H9 (cell line): ENCODE data around the gene TBC1D9B. TPM values are rescaled to one million over a fixed set of nuclear protein-coding genes. Genes with fewer than 3 reads are reported as not detected.

Experiments used
- DNase-seq: peaks from one replicate; pipeline ENCODE4 v3.0.0-alpha.2; 2017
- H2AFZ ChIP-seq: one replicate; pipeline ENCODE4 v1.6.1; 2013; ENCODE audit warnings: mild to moderate bottlenecking, low read length, control low read depth, moderate library complexity
- H2AK5ac ChIP-seq: 2 replicates; pipeline ENCODE4 v1.6.1; 2013; ENCODE audit warnings: low read length, control low read depth, mixed read lengths; ENCODE audit not compliant: insufficient read length
- H2BK120ac ChIP-seq: one replicate; pipeline ENCODE4 v1.6.1; 2013; ENCODE audit warnings: low read depth, mild to moderate bottlenecking, low read length, control low read depth, inconsistent platforms; ENCODE audit not compliant: poor library complexity, severe bottlenecking
- H2BK12ac ChIP-seq: 2 replicates; pipeline ENCODE4 v1.6.1; 2013; ENCODE audit warnings: low read length, control low read depth, mixed read lengths, low read depth; ENCODE audit not compliant: insufficient read length
- H2BK15ac ChIP-seq: 2 replicates; pipeline ENCODE4 v1.6.1; 2013; ENCODE audit warnings: low read depth, low read length, control low read depth
- H2BK20ac ChIP-seq: one replicate; pipeline ENCODE4 v1.6.1; 2013; ENCODE audit warnings: low read depth, mild to moderate bottlenecking, low read length, control low read depth, inconsistent platforms; ENCODE audit not compliant: poor library complexity, severe bottlenecking
- H2BK5ac ChIP-seq: 2 replicates; pipeline ENCODE4 v1.6.1; 2013; ENCODE audit warnings: low read length, control low read depth, mixed read lengths; ENCODE audit not compliant: insufficient read length
- H3K14ac ChIP-seq: 2 replicates; pipeline ENCODE4 v1.6.1; 2013; ENCODE audit warnings: low read length, control low read depth; ENCODE audit not compliant: insufficient read depth
- H3K18ac ChIP-seq: 2 replicates; pipeline ENCODE4 v1.6.1; 2013; ENCODE audit warnings: low read depth, mild to moderate bottlenecking, mixed read lengths, low read length, control low read depth; ENCODE audit not compliant: insufficient read length
- H3K23ac ChIP-seq: 2 replicates; pipeline ENCODE4 v1.6.1; 2013; ENCODE audit warnings: low read length, control low read depth, mixed read lengths, low read depth; ENCODE audit not compliant: insufficient read length
- H3K23me2 ChIP-seq: 2 replicates; pipeline ENCODE4 v1.6.1; 2013; ENCODE audit warnings: low read depth, mild to moderate bottlenecking, mixed read lengths, low read length, control low read depth; ENCODE audit not compliant: insufficient read length, poor library complexity, severe bottlenecking
- H3K27ac ChIP-seq: 2 replicates; pipeline ENCODE4 v1.5.1; 2013; ENCODE audit warnings: low read length, control low read depth, mixed read lengths, low read depth; ENCODE audit not compliant: insufficient read length
- H3K27me3 ChIP-seq: 2 replicates; pipeline ENCODE4 v1.6.1; 2013; ENCODE audit warnings: low read length, control low read depth, inconsistent platforms; ENCODE audit not compliant: insufficient read depth
- H3K4ac ChIP-seq: 2 replicates; pipeline ENCODE4 v1.6.1; 2013; ENCODE audit warnings: low read depth, mild to moderate bottlenecking, control low read depth, inconsistent platforms, low read length, moderate library complexity
- H3K4me1 ChIP-seq: 2 replicates; pipeline ENCODE4 v1.6.1; 2013; ENCODE audit warnings: low read length, control low read depth, inconsistent platforms; ENCODE audit not compliant: insufficient read depth
- H3K4me2 ChIP-seq: 2 replicates; pipeline ENCODE4 v1.6.1; 2013; ENCODE audit warnings: low read length, control low read depth, mixed read lengths; ENCODE audit not compliant: insufficient read length, insufficient read depth
- H3K56ac ChIP-seq: 2 replicates; pipeline ENCODE4 v1.6.1; 2013; ENCODE audit warnings: low read depth, mild to moderate bottlenecking, mixed read lengths, low read length, control low read depth; ENCODE audit not compliant: insufficient read length
- H3K79me1 ChIP-seq: 2 replicates; pipeline ENCODE4 v1.6.1; 2013; ENCODE audit warnings: low read depth, mild to moderate bottlenecking, moderate library complexity, low read length, control low read depth, inconsistent platforms; ENCODE audit not compliant: insufficient read depth, poor library complexity, severe bottlenecking
- H3K79me2 ChIP-seq: 2 replicates; pipeline ENCODE4 v1.6.1; 2013; ENCODE audit warnings: low read length, control low read depth, inconsistent platforms; ENCODE audit not compliant: insufficient read depth
- H3K9ac ChIP-seq: 2 replicates; pipeline ENCODE4 v1.6.1; 2013; ENCODE audit warnings: low read length, control low read depth, mixed read lengths; ENCODE audit not compliant: insufficient read length; ENCODE audit errors: extremely low read depth
- H3K9me3 ChIP-seq: one replicate; pipeline ENCODE4 v1.6.1; 2013; ENCODE audit warnings: low read depth, low read length, inconsistent platforms; ENCODE audit not compliant: control insufficient read depth
- H3T11ph ChIP-seq: one replicate; pipeline ENCODE4 v1.6.1; 2013; ENCODE audit warnings: mild to moderate bottlenecking, low read length, control low read depth, inconsistent platforms
- H4K20me1 ChIP-seq: one replicate; pipeline ENCODE4 v1.6.1; 2013; ENCODE audit not compliant: control insufficient read depth, insufficient read length, insufficient read depth
- H4K5ac ChIP-seq: 2 replicates; pipeline ENCODE4 v1.6.1; 2013; ENCODE audit warnings: low read depth, mild to moderate bottlenecking, mixed read lengths, low read length, control low read depth; ENCODE audit not compliant: insufficient read length
- H4K8ac ChIP-seq: replicated peaks from 2 replicates; pipeline ENCODE4 v1.6.1; 2013; ENCODE audit warnings: low read length, control low read depth, mixed read lengths, low read depth; ENCODE audit not compliant: insufficient read length
- H4K91ac ChIP-seq: 2 replicates; pipeline ENCODE4 v1.6.1; 2013; ENCODE audit warnings: low read depth, mild to moderate bottlenecking, moderate library complexity, mixed read lengths, low read length, control low read depth; ENCODE audit not compliant: insufficient read length
- H3K27ac Mint-ChIP-seq, 3 experiments: 2 replicates in 2 of 3; 3 replicates in 1 of 3; pipeline ENCODE4 v1.8.0; 2020 to 2021; ENCODE audit warnings: mixed read lengths in 3 of 3, mild to moderate bottlenecking in 1 of 3, moderate library complexity in 1 of 3
- H3K27me3 Mint-ChIP-seq: 2 replicates; pipeline ENCODE4 v1.8.0; 2021; ENCODE audit warnings: low read depth, mild to moderate bottlenecking, moderate library complexity, mixed read lengths
- H3K36me3 Mint-ChIP-seq, 3 experiments: 2 replicates in 2 of 3; 3 replicates in 1 of 3; pipeline ENCODE4 v1.8.0; 2020 to 2021; ENCODE audit warnings: low read depth in 3 of 3, mixed read lengths in 3 of 3; ENCODE audit not compliant: insufficient read depth in 1 of 3
- H3K4me1 Mint-ChIP-seq, 2 experiments: 2 replicates each; pipeline ENCODE4 v1.8.0; 2020; ENCODE audit warnings: mixed read lengths in 2 of 2
- H3K4me3 Mint-ChIP-seq, 2 experiments: 2 replicates in 1 of 2; 3 replicates in 1 of 2; pipeline ENCODE4 v1.8.0; 2020 to 2021; ENCODE audit warnings: mild to moderate bottlenecking in 2 of 2, mixed read lengths in 2 of 2, moderate library complexity in 1 of 2
- H3K9me3 Mint-ChIP-seq, 2 experiments: 2 replicates in 1 of 2; 3 replicates in 1 of 2; pipeline ENCODE4 v1.8.0; 2020; ENCODE audit warnings: mild to moderate bottlenecking in 2 of 2, mixed read lengths in 2 of 2, moderate library complexity in 1 of 2
- CTCF ChIP-seq: fragments of 200-600 bp; sonication (generic); conservative IDR thresholded peaks from 3 replicates; pipeline ENCODE4 v1.8.0; 2021; ENCODE audit warnings: antibody characterized with exemption, mild to moderate bottlenecking
- WGBS: extraction: QIAGEN DNeasy Blood & Tissue Kit; methylation state at CpG from one replicate; pipeline ENCODE4 v1.1.7; 2013; ENCODE audit warnings: missing lambda C conversion rate, low lambda C conversion rate, mixed read lengths; ENCODE audit not compliant: insufficient read length; ENCODE audit errors: extremely low coverage; 5-methylcytosine and 5-hydroxymethylcytosine counted together
- total RNA-seq: library from RNA; stranded (reverse); gene quantifications from 2 replicates; pipeline ENCODE4 v1.2.1, GENCODE V29; 2021

TBC1D9B gene
- total RNA-seq, 1 experiment from 2014 or later, result 62.1 TPM

- no peak overlapping the region for H3K14ac ChIP-seq
- no peak overlapping the region for H4K5ac ChIP-seq
- no peak overlapping the region for H4K8ac ChIP-seq
- TF ChIP-seq CTCF, result no peak
- no peak overlapping the region for H2BK15ac ChIP-seq
- no peaks in the 10 kb centered on the region for H3K9me3 ChIP-seq
- no peaks in the 10 kb centered on the region for H3K4me1 ChIP-seq
- H3K27me3 ChIP-seq, result no peaks in the 10 kb centered on the region
- Mint-ChIP-seq H3K36me3 (peaks cover 58 to 81% (median 80%) of the 10 kb centered on the region in 3 experiments), H3K9me3 (peaks cover 18 to 21% of the 10 kb centered on the region in 2 experiments), H3K4me1 (no peaks in the 10 kb centered on the region), H3K27ac (peak overlapping the region; percentile 68 to 94 (median 84); a peak in 5 of 7 replicates), H3K27me3 (no peaks in the 10 kb centered on the region; the same call in 1 of the 2 replicates), H3K4me3 (no peak overlapping the region)
- H2BK12ac ChIP-seq, result no peak overlapping the region
- no peak overlapping the region for H3K56ac ChIP-seq
- no peak overlapping the region for H4K91ac ChIP-seq
- no peak overlapping the region for H3K18ac ChIP-seq
- no peak overlapping the region for H2BK20ac ChIP-seq
- H3T11ph ChIP-seq, result no peak overlapping the region
- H2AK5ac ChIP-seq, result no peak overlapping the region
- no peak overlapping the region for H2BK5ac ChIP-seq
- no peak overlapping the region for H3K23ac ChIP-seq
- no peaks in the 10 kb centered on the region for H3K79me2 ChIP-seq
- H2AFZ ChIP-seq, result no peak overlapping the region
- no peaks in the 10 kb centered on the region for H4K20me1 ChIP-seq
- no peak overlapping the region for H3K4ac ChIP-seq
- DNase-seq, result no peak
- H3K79me1 ChIP-seq, result no peaks in the 10 kb centered on the region
- H3K9ac ChIP-seq, result no peak overlapping the region
- no peak overlapping the region for H3K27ac ChIP-seq
- no peaks in the 10 kb centered on the region for H3K23me2 ChIP-seq
- H2BK120ac ChIP-seq, result no peak overlapping the region
- no CpG with 5 or more reads among the region's 11 CpGs for WGBS
- no peak overlapping the region for H3K4me2 ChIP-seq
Observed at GRCh38 chr5:179840321-179840720, 67.4 kb downstream of the TBC1D9B start.
